Heart left ventricle (tissue), 13 donors: ENCODE measurements around the gene WDR93.

Experiments
- CTCF ChIP-seq, 12 donors: fragments of 200-600 bp; sonication (generic) in 4 of 12; IDR thresholded peaks; one replicate each; pipeline versions ENCODE4 v1.5.0 to v1.8.0; 2018 to 2022; ENCODE audit warnings: antibody characterized with exemption in 12 of 12, mild to moderate bottlenecking in 5 of 12
- POLR2A ChIP-seq, 2 donors: fragments of 450-650 bp; IDR thresholded peaks; one replicate each; pipeline ENCODE4 v1.6.1; 2017; ENCODE audit warnings: antibody characterized with exemption in 2 of 2, mild to moderate bottlenecking in 2 of 2, moderate library complexity in 2 of 2
- donor health status: ischemic (EF 13 %, LVEDD 7.1; RV severe dilation, severe dysfunction).
- donor health status: DM: no; HTN: yes; CAD: no.
- donor health status: DM: no; HTN: no; CAD: no.
- donor health status: ischemic (EF 25% LVEDD 6.9; RV normal size, moderate dysfunction).
- donor health status: ischemic (EF 25% LVEDD 5.7; RV mildly dilated, moderate dysfunction).
- donor health status: ischemic (EF 35%, LVEDD 5.7; RV mildly dilated, moderate dysfunction).
- donor health status: nonischemic (EF 11% LVEDD 7.7; RV severe dilation, severe dysfunction).
- donor health status: DM: yes; HTN: yes; CAD: no.
- donor health status: PGD.
- donor health status: ischemic (EF 29% LVEDD 5.4; RV normal size, mild dysfunction).
- donor health status: nonischemic (EF 23%, LVEDD 6.1; RV moderate dilation, normal function).

- TF ChIP-seq CTCF (IDR thresholded peaks at IDR 0.05) (no peak), POLR2A (IDR thresholded peaks at IDR 0.05) (no peak)
Observed at GRCh38 chr15:89774492-89774891, 83.9 kb downstream of the WDR93 start.
